ENCODE measurements around the gene IL37. TPM values are rescaled to one million over a fixed set of nuclear protein-coding genes. Genes with fewer than 3 reads are reported as not detected.
A peak's percentile ranks its signal among the peaks of the same experiment; 100 is the strongest.

IL37 gene
- total and polyA plus RNA-seq, 2 donors (not counting 3 experiments of a cell fraction or from before 2014, with no cell fraction given), result not detected

DNA sequence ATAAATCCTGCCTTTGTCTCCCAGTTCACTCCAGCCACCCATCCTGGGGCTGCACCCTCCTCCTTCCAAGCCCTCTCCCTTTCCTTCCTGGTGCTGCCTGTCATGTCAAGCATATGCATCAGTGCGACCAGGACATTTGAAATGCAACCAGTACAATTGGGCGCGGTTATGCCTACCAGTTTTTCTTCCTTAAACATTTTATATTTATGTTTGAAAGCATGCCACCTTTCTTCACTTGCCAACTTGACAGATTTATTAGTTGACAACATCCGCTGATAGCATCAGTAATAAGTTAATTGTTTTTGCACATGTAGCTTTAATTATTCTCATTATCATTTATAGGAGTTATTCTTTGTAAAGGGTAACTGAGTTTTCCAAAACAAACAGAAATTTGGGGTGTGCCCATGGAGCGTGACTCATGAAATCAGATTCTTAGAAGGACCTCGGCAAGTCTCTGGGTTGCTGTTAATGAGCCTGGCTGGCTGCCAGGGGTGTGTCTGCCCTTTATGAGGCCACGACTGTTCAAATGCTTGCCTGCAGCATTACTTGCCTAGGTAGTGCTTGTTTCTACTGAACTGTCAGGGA, 41.6 kb upstream of the IL37 start:
- BruUV-seq (replicated peaks), result no TSS peak
- H3K4me2 ChIP-seq (ENCODE audit: insufficient read depth, low read length), result no peak overlapping the region
- H2AFZ ChIP-seq (ENCODE audit: low read depth, low read length), result no peak overlapping the region
- H3K27ac ChIP-seq (ENCODE audit: insufficient read depth, low read depth, low read length), result no peak overlapping the region
- H3K27me3 ChIP-seq (ENCODE audit: control insufficient read depth in 2 of 2, insufficient read depth in 2 of 2, low read length in 2 of 2), result peaks cover 5 to 9% of the 10 kb centered on the region in 2 experiments
- no peaks in the 10 kb centered on the region for H4K20me1 ChIP-seq (replicated peaks; ENCODE audit: control insufficient read depth, extremely low read depth, insufficient read depth, low read length)
- H3K4me1 ChIP-seq (ENCODE audit: control insufficient read depth, extremely low read depth, insufficient read depth, low read length), result peaks cover 12% of the 10 kb centered on the region
- FAIRE-seq (peak; percentile 96), DNase-seq (ENCODE audit: low read depth, low spot score) (peak; percentile 64)
- no peaks in the 10 kb centered on the region for H3K9me3 ChIP-seq (replicated peaks; ENCODE audit: control insufficient read depth, insufficient read depth, low read length)
- no peak overlapping the region for H3K9ac ChIP-seq (replicated peaks; ENCODE audit: extremely low read depth, insufficient read depth, low read length)
- H3K9me1 ChIP-seq (replicated peaks; ENCODE audit: control insufficient read depth, extremely low read depth, insufficient read depth, low read length), result no peaks in the 10 kb centered on the region
- no peaks in the 10 kb centered on the region for H3K36me3 ChIP-seq (ENCODE audit: control insufficient read depth in 2 of 2, extremely low read depth in 1 of 2, insufficient read depth in 2 of 2, low read length in 2 of 2)
- no peaks in the 10 kb centered on the region for H3K79me2 ChIP-seq (ENCODE audit: control insufficient read depth, insufficient read depth, low read length)
- dilution Hi-C loops (cut with MboI; ENCODE audit: extremely low pct_ligation_motif_present, low sequenced_read_pairs) (no loop called here), intact Hi-C loops (cut with micrococcal nuclease) (loop anchor here (1.0 to 5.0 kb wide), 3 partner anchors 37 to 105 kb away; partner anchors contain the start of gene CKAP2L)
- POLR2A ChIA-PET, result no interaction called here
- no peak overlapping the region for H3K4me3 ChIP-seq (replicated peaks in 1 of 3; ENCODE audit: insufficient read depth in 1 of 3, low read depth in 1 of 3, low read length in 3 of 3)
- TF ChIP-seq POLR2A (IDR thresholded peaks at IDR 0.05; ENCODE audit: low read depth, low read length) (no peak), FOS (IDR thresholded peaks at IDR 0.05; ENCODE audit: borderline replicate concordance, insufficient read depth, low read length) (no peak), EZH2 (IDR thresholded peaks at IDR 0.05; ENCODE audit: borderline replicate concordance, low read depth, low read length, severe bottlenecking) (no peak), MYC (IDR thresholded peaks at IDR 0.05; ENCODE audit: low read depth, low read length) (no peak), JUN (IDR thresholded peaks at IDR 0.05; ENCODE audit: borderline replicate concordance, insufficient read depth, insufficient read length, low read depth) (peak; percentile 9), POLR2AphosphoS5 (IDR thresholded peaks at IDR 0.05; ENCODE audit: insufficient read depth, low read depth, low read length) (no peak), GATA2 (IDR thresholded peaks at IDR 0.05; ENCODE audit: insufficient read depth, insufficient read length, low read depth, low read length) (peak; percentile 40), MAX (IDR thresholded peaks at IDR 0.05; ENCODE audit: insufficient read depth, insufficient read length) (no peak)
- TF ChIP-seq, protein P1, sequence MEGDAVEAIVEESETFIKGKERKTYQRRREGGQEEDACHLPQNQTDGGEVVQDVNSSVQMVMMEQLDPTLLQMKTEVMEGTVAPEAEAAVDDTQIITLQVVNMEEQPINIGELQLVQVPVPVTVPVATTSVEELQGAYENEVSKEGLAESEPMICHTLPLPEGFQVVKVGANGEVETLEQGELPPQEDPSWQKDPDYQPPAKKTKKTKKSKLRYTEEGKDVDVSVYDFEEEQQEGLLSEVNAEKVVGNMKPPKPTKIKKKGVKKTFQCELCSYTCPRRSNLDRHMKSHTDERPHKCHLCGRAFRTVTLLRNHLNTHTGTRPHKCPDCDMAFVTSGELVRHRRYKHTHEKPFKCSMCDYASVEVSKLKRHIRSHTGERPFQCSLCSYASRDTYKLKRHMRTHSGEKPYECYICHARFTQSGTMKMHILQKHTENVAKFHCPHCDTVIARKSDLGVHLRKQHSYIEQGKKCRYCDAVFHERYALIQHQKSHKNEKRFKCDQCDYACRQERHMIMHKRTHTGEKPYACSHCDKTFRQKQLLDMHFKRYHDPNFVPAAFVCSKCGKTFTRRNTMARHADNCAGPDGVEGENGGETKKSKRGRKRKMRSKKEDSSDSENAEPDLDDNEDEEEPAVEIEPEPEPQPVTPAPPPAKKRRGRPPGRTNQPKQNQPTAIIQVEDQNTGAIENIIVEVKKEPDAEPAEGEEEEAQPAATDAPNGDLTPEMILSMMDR (IDR thresholded peaks at IDR 0.05; ENCODE audit: extremely low read depth in 1 of 2, insufficient read depth in 1 of 2, low read depth in 1 of 2, low read length in 2 of 2), result no peak
- CTCF ChIA-PET, result interaction anchor here (1.4 kb wide), 1 partner anchor 16 kb away, joined by 8 read pairs; no protein-coding TSS in a partner anchor

All from endothelial cell of umbilical vein (primary cell).